IMR-90 (cell line): ENCODE results near the gene APBB1IP. TPM values are rescaled to one million over a fixed set of nuclear protein-coding genes. Genes with fewer than 3 reads are reported as not detected.

Experiments
- ATAC-seq: fragments of 200-7000 bp; cut with Tn5 transposase; 2 replicates; pipeline ENCODE4 v1.9.1; 2020; ENCODE audit warnings: low read depth, mild to moderate bottlenecking, moderate library complexity
- BruUV-seq: library from RNA; stranded (reverse); fragments of 400-500 nt; replicated peaks from 2 replicates; lab custom pipeline; 2021; lab: Mats Ljungman, UMichigan
- CTCF ChIA-PET: fragments of 300-600 bp; formaldehyde crosslinking; extraction: SDS; loops from one replicate; lab custom pipeline; 2021; ENCODE audit warnings: antibody characterized with exemption; lab: Yijun Ruan, JAX
- POLR2A ChIA-PET: fragments of 300-600 bp; sonication (Branson Sonifier 250); formaldehyde crosslinking; loops from one replicate; lab custom pipeline; 2022; ENCODE audit warnings: antibody characterized with exemption; ENCODE audit not compliant: unreplicated experiment; lab: Charles Lee
- DNase-seq: peaks from one replicate; pipeline ENCODE4 v3.0.0; 2013
- H2AFZ ChIP-seq: replicated peaks from 2 replicates; pipeline ENCODE3; 2013; ENCODE audit warnings: low read length, mild to moderate bottlenecking; ENCODE audit not compliant: poor library complexity
- H2AK5ac ChIP-seq: 2 replicates; pipeline ENCODE4 v1.6.1; 2013; ENCODE audit warnings: low read depth, low read length, inconsistent platforms
- H2AK9ac ChIP-seq: replicated peaks from 2 replicates; pipeline ENCODE3; 2013; ENCODE audit warnings: mild to moderate bottlenecking, low read depth, low read length, moderate library complexity; ENCODE audit not compliant: poor library complexity
- H2BK120ac ChIP-seq: 2 replicates; pipeline ENCODE4 v1.6.1; 2013; ENCODE audit warnings: low read depth, low read length, inconsistent platforms
- H2BK15ac ChIP-seq: 3 replicates; pipeline ENCODE4 v1.6.1; 2013; ENCODE audit warnings: low read depth, low read length, inconsistent platforms
- H2BK20ac ChIP-seq: 2 replicates; pipeline ENCODE4 v1.6.1; 2013; ENCODE audit warnings: low read depth, mild to moderate bottlenecking, inconsistent platforms, low read length, moderate library complexity
- H2BK5ac ChIP-seq: 2 replicates; pipeline ENCODE4 v1.6.1; 2013; ENCODE audit warnings: mild to moderate bottlenecking, low read depth, low read length, inconsistent platforms; ENCODE audit not compliant: poor library complexity, severe bottlenecking
- H3K14ac ChIP-seq: replicated peaks from 2 replicates; pipeline ENCODE4 v1.6.1; 2013; ENCODE audit warnings: low read depth, low read length, inconsistent platforms
- H3K18ac ChIP-seq: 2 replicates; pipeline ENCODE4 v1.6.1; 2013; ENCODE audit warnings: low read depth, low read length, control low read depth
- H3K23ac ChIP-seq: 2 replicates; pipeline ENCODE4 v1.6.1; 2013; ENCODE audit warnings: low read depth, low read length, inconsistent platforms
- H3K27ac ChIP-seq: 2 replicates; pipeline ENCODE4 v1.5.1; 2013; ENCODE audit warnings: mild to moderate bottlenecking, control low read depth, low read length; ENCODE audit not compliant: insufficient read depth
- H3K27me3 ChIP-seq: 2 replicates; pipeline ENCODE4 v1.6.1; 2013; ENCODE audit warnings: low read length; ENCODE audit not compliant: control insufficient read depth, insufficient read depth
- H3K36me3 ChIP-seq: 2 replicates; pipeline ENCODE4 v1.6.1; 2013; ENCODE audit warnings: low read length, mixed read lengths; ENCODE audit not compliant: control insufficient read depth, insufficient read depth
- H3K4ac ChIP-seq: 2 replicates; pipeline ENCODE4 v1.6.1; 2013; ENCODE audit warnings: low read depth, low read length, inconsistent platforms
- H3K4me1 ChIP-seq: 2 replicates; pipeline ENCODE4 v1.6.1; 2013; ENCODE audit warnings: low read length, mixed read lengths; ENCODE audit not compliant: control insufficient read depth, insufficient read depth
- H3K4me2 ChIP-seq: 2 replicates; pipeline ENCODE4 v1.6.1; 2013; ENCODE audit warnings: low read depth, mild to moderate bottlenecking, control low read depth, low read length, moderate library complexity
- H3K4me3 ChIP-seq: 2 replicates; pipeline ENCODE4 v1.5.1; 2013; ENCODE audit warnings: low read depth, mild to moderate bottlenecking, control low read depth, low read length, moderate library complexity; ENCODE audit not compliant: insufficient read depth
- H3K56ac ChIP-seq: 2 replicates; pipeline ENCODE4 v1.6.1; 2013; ENCODE audit warnings: low read length, inconsistent platforms; ENCODE audit not compliant: insufficient read depth; ENCODE audit errors: extremely low read depth
- H3K79me1 ChIP-seq, 2 experiments: 2 replicates each; pipeline ENCODE4 v1.6.1; 2013; ENCODE audit warnings: low read length in 2 of 2, inconsistent platforms in 1 of 2, low read depth in 1 of 2
- H3K9ac ChIP-seq: 2 replicates; pipeline ENCODE4 v1.6.1; 2013; ENCODE audit warnings: low read depth, low read length, control low read depth
- H3K9me1 ChIP-seq: 2 replicates; pipeline ENCODE4 v1.6.1; 2013; ENCODE audit warnings: low read length, inconsistent platforms; ENCODE audit not compliant: insufficient read depth
- H3K9me3 ChIP-seq: 2 replicates; pipeline ENCODE4 v1.6.1; 2013; ENCODE audit warnings: low read length; ENCODE audit not compliant: control insufficient read depth, insufficient read depth
- H4K20me1 ChIP-seq: 2 replicates; pipeline ENCODE4 v1.6.1; 2013; ENCODE audit warnings: low read length, inconsistent platforms; ENCODE audit not compliant: insufficient read depth
- H4K5ac ChIP-seq: 2 replicates; pipeline ENCODE4 v1.6.1; 2013; ENCODE audit warnings: mild to moderate bottlenecking, low read depth, low read length, control low read depth
- H4K8ac ChIP-seq, 2 experiments: 2 replicates each; pipeline ENCODE4 v1.6.1; 2013; ENCODE audit warnings: low read depth in 2 of 2, low read length in 2 of 2, control low read depth in 1 of 2, inconsistent platforms in 1 of 2
- H4K91ac ChIP-seq: 2 replicates; pipeline ENCODE4 v1.6.1; 2013; ENCODE audit warnings: low read depth, low read length, inconsistent platforms; ENCODE audit not compliant: insufficient read depth
- CHD1 ChIP-seq: IDR thresholded peaks from 2 replicates; pipeline ENCODE4 v1.6.1; 2012; ENCODE audit warnings: low read depth, low read length, improper control_type of control experiment
- CTCF ChIP-seq: conservative IDR thresholded peaks from 2 replicates; pipeline ENCODE4 v1.5.1; 2012; ENCODE audit warnings: mild to moderate bottlenecking, low read depth, low read length, improper control_type of control experiment
- ELK1 ChIP-seq: fragments of 150-350 bp; IDR thresholded peaks from 2 replicates; pipeline ENCODE4 v1.6.1; 2016; ENCODE audit warnings: low read depth, mild to moderate bottlenecking, low read length, moderate library complexity, borderline replicate concordance
- FOS ChIP-seq: fragments of 150-350 bp; IDR thresholded peaks from 2 replicates; pipeline ENCODE4 v1.6.1; 2016; ENCODE audit warnings: low read depth, low read length
- MAFK ChIP-seq: IDR thresholded peaks from 2 replicates; pipeline ENCODE4 v1.6.1; 2012; ENCODE audit warnings: low read depth, low read length, improper control_type of control experiment
- MAZ ChIP-seq: IDR thresholded peaks from 2 replicates; pipeline ENCODE4 v1.6.1; 2012; ENCODE audit warnings: low read depth, mild to moderate bottlenecking, low read length, improper control_type of control experiment, moderate library complexity, borderline replicate concordance
- MXI1 ChIP-seq: IDR thresholded peaks from 2 replicates; pipeline ENCODE4 v1.6.1; 2012; ENCODE audit warnings: low read depth, mild to moderate bottlenecking, low read length, moderate library complexity, borderline replicate concordance
- NFE2L2 ChIP-seq: fragments of 150-350 bp; IDR thresholded peaks from 2 replicates; pipeline ENCODE4 v1.6.1; 2016; ENCODE audit warnings: low read depth, mild to moderate bottlenecking, low read length
- POLR2A ChIP-seq: IDR thresholded peaks from 2 replicates; pipeline ENCODE4 v1.6.1; 2012; ENCODE audit warnings: mild to moderate bottlenecking, low read depth, low read length
- RAD21 ChIP-seq: IDR thresholded peaks from 2 replicates; pipeline ENCODE4 v1.6.1; 2012; ENCODE audit warnings: low read length, improper control_type of control experiment
- RCOR1 ChIP-seq: IDR thresholded peaks from 2 replicates; pipeline ENCODE4 v1.6.1; 2012; ENCODE audit warnings: mild to moderate bottlenecking, low read length, improper control_type of control experiment; ENCODE audit not compliant: insufficient replicate concordance
- RFX5 ChIP-seq: IDR thresholded peaks from 2 replicates; pipeline ENCODE4 v1.8.0; 2012; ENCODE audit warnings: low read depth, mild to moderate bottlenecking, low read length, moderate library complexity
- SMC3 ChIP-seq: fragments of 150-350 bp; IDR thresholded peaks from 2 replicates; pipeline ENCODE4 v1.6.1; 2016; ENCODE audit warnings: low read depth, mild to moderate bottlenecking, antibody characterized with exemption, low read length, moderate library complexity
- USF2 ChIP-seq: fragments of 150-350 bp; IDR thresholded peaks from 2 replicates; pipeline ENCODE4 v1.6.1; 2017; ENCODE audit warnings: mild to moderate bottlenecking, antibody characterized with exemption, low read length, low read depth
- WGBS, 2 experiments: methylation state at CpG; one replicate each; pipeline versions ENCODE4 v1.1.5 to v1.1.7; 2013; ENCODE audit warnings: missing lambda C conversion rate in 2 of 2; ENCODE audit not compliant: insufficient read length in 1 of 2; ENCODE audit errors: extremely low coverage in 2 of 2; 5-methylcytosine and 5-hydroxymethylcytosine counted together
- dilution Hi-C: fragments of 300-500 bp; cut with HindIII; formaldehyde crosslinking; loops from one replicate; pipeline ENCODE4 v1.14.3; 2018; ENCODE audit warnings: low sequenced_read_pairs; ENCODE audit not compliant: unreplicated experiment
- in situ Hi-C: fragments of 300-500 bp; cut with MboI; formaldehyde crosslinking; loops from 3 replicates; pipeline ENCODE4 v1.14.3; 2019; ENCODE audit warnings: low sequenced_read_pairs, inconsistent platforms, mixed read lengths
- intact Hi-C: fragments of 100-400 bp; cut with micrococcal nuclease; formaldehyde crosslinking; loops from 2 replicates; pipeline ENCODE4 v1.10.0; 2022
- polyA plus RNA-seq, 3 experiments: library from polyadenylated mRNA; depleted of rRNA; stranded (reverse); fragments of >200 nt; gene quantifications; 2 replicates each; pipeline ENCODE4 v1.2.3, GENCODE V29; 2012; ENCODE audit warnings: low replicate concordance in 1 of 3
- total RNA-seq: library from RNA; depleted of rRNA; stranded (reverse); fragments of >200 nt; gene quantifications from 2 replicates; pipeline ENCODE4 v1.2.3, GENCODE V29; 2012

Gene APBB1IP
- total and polyA plus RNA-seq, 2 of the 4 experiments (the other 2 are of a cell fraction), result not detected

GRCh38 chr10:26457088-26457487 is 18.9 kb downstream of the APBB1IP start:
- Histone ChIP-seq H2BK120ac (no peak overlapping the region), H2AK5ac (no peak overlapping the region), H3K79me1 (no peaks in the 10 kb centered on the region), H2BK5ac (no peak overlapping the region), H4K8ac (no peak overlapping the region), H4K91ac (no peak overlapping the region), H3K14ac (no peak overlapping the region), H3K18ac (no peak overlapping the region), H3K9ac (no peak overlapping the region), H3K9me3 (peaks cover 11% of the 10 kb centered on the region), H3K4me1 (no peaks in the 10 kb centered on the region), H3K9me1 (no peaks in the 10 kb centered on the region), H3K4me3 (no peak overlapping the region), H3K27me3 (no peaks in the 10 kb centered on the region), H3K56ac (no peak overlapping the region), H2BK15ac (no peak overlapping the region), H3K4me2 (no peak overlapping the region), H3K23ac (no peak overlapping the region), H2AK9ac (no peak overlapping the region), H3K4ac (no peak overlapping the region), H4K20me1 (no peaks in the 10 kb centered on the region), H4K5ac (no peak overlapping the region), H2AFZ (no peak overlapping the region), H3K36me3 (no peaks in the 10 kb centered on the region), H2BK20ac (no peak overlapping the region), H3K27ac (no peak overlapping the region)
- in situ Hi-C loops, result no loop called here
- ATAC-seq (no peak), DNase-seq (no peak)
- ChIA-PET POLR2A (no interaction called here), CTCF (no interaction called here)
- WGBS, 2 experiments, result 62% methylated on average over 4 of the region's 5 CpGs; no CpG with 5 or more reads in 1 of the 2 experiments
- dilution Hi-C loops, result no loop called here
- intact Hi-C loops, result no loop called here
- BruUV-seq, result no TSS peak
- no peak for TF ChIP-seq MAZ
- TF ChIP-seq SMC3, result no peak
- TF ChIP-seq MXI1, result no peak
- TF ChIP-seq CTCF, result no peak
- TF ChIP-seq RFX5, result no peak
- TF ChIP-seq RAD21, result no peak
- no peak for TF ChIP-seq MAFK
- no peak for TF ChIP-seq RCOR1
- TF ChIP-seq CHD1, result no peak
- TF ChIP-seq FOS, result no peak
- TF ChIP-seq POLR2A, result no peak
- TF ChIP-seq NFE2L2, result no peak
- TF ChIP-seq ELK1, result no peak
- TF ChIP-seq USF2, result no peak
